MCF 10A (cell line): ENCODE results near the gene ROBO2. TPM values are rescaled to one million over a fixed set of nuclear protein-coding genes. Genes with fewer than 3 reads are reported as not detected.
A peak's percentile ranks its signal among the peaks of the same experiment; 100 is the strongest.

Source experiments
- BruUV-seq: library from RNA; stranded (reverse); fragments of 400-500 nt; replicated peaks from 2 replicates; lab custom pipeline; 2021; lab: Mats Ljungman, UMichigan
- CTCF ChIA-PET: fragments of 300-600 bp; sonication (Branson Sonifier 250); formaldehyde crosslinking; extraction: SDS; loops from one replicate; lab custom pipeline; 2021; ENCODE audit warnings: antibody characterized with exemption, inconsistent platforms; lab: Yijun Ruan, JAX
- POLR2A ChIA-PET: fragments of 300-600, 350-650 bp; sonication (Branson Sonifier 250); formaldehyde crosslinking; extraction: SDS; loops from one replicate; lab custom pipeline; 2020; ENCODE audit warnings: antibody characterized with exemption, inconsistent platforms; lab: Yijun Ruan, JAX
- DNase-seq: peaks from one replicate; pipeline ENCODE4 v3.0.0-alpha.2; 2018; ENCODE audit not compliant: unreplicated experiment
- H3K27ac Mint-ChIP-seq: one replicate; pipeline ENCODE4 v1.8.0; 2022; ENCODE audit warnings: mild to moderate bottlenecking, low read depth, mixed read lengths; ENCODE audit not compliant: unreplicated experiment
- H3K27me3 Mint-ChIP-seq: one replicate; pipeline ENCODE4 v1.8.0; 2022; ENCODE audit warnings: mixed read lengths; ENCODE audit not compliant: insufficient read depth, unreplicated experiment
- H3K36me3 Mint-ChIP-seq: one replicate; pipeline ENCODE4 v1.8.0; 2022; ENCODE audit warnings: mild to moderate bottlenecking, moderate library complexity, mixed read lengths; ENCODE audit not compliant: insufficient read depth, unreplicated experiment
- H3K4me1 Mint-ChIP-seq: one replicate; pipeline ENCODE4 v1.8.0; 2022; ENCODE audit warnings: mixed read lengths; ENCODE audit not compliant: insufficient read depth, unreplicated experiment
- H3K4me3 Mint-ChIP-seq: one replicate; pipeline ENCODE4 v1.8.0; 2022; ENCODE audit warnings: mild to moderate bottlenecking, moderate library complexity, mixed read lengths; ENCODE audit not compliant: unreplicated experiment
- H3K9me3 Mint-ChIP-seq: one replicate; pipeline ENCODE4 v1.8.0; 2022; ENCODE audit warnings: mixed read lengths; ENCODE audit not compliant: unreplicated experiment
- intact Hi-C: fragments of 100-400 bp; cut with micrococcal nuclease; formaldehyde crosslinking; loops from 2 replicates; pipeline ENCODE4 v1.14.1; 2022
- total RNA-seq: library from RNA; stranded (reverse); gene quantifications from 2 replicates; pipeline ENCODE4 v1.2.3, GENCODE V29; 2022
- TF ChIP-seq, protein P1 (sequence below): fragments of 200-600 bp; IDR thresholded peaks from one replicate; pipeline ENCODE4 v1.8.0; 2022; ENCODE audit warnings: antibody characterized with exemption, mild to moderate bottlenecking; ENCODE audit not compliant: unreplicated experiment

The ROBO2 gene
- total RNA-seq, 1 experiment from 2014 or later = not detected

- no peak for DNase-seq
- CTCF ChIA-PET = interaction anchor here (0.6 to 1.2 kb wide), 4 partner anchors 63 to 1247 kb away, joined by 3 to 5 read pairs (median 4); no protein-coding TSS in a partner anchor
- peak overlapping the region; percentile 11 for H3K27ac Mint-ChIP-seq
- peak overlapping the region; percentile 50 for H3K4me3 Mint-ChIP-seq
- peaks cover 16% of the 10 kb centered on the region for H3K9me3 Mint-ChIP-seq
- BruUV-seq = no TSS peak
- TF ChIP-seq, protein P1, sequence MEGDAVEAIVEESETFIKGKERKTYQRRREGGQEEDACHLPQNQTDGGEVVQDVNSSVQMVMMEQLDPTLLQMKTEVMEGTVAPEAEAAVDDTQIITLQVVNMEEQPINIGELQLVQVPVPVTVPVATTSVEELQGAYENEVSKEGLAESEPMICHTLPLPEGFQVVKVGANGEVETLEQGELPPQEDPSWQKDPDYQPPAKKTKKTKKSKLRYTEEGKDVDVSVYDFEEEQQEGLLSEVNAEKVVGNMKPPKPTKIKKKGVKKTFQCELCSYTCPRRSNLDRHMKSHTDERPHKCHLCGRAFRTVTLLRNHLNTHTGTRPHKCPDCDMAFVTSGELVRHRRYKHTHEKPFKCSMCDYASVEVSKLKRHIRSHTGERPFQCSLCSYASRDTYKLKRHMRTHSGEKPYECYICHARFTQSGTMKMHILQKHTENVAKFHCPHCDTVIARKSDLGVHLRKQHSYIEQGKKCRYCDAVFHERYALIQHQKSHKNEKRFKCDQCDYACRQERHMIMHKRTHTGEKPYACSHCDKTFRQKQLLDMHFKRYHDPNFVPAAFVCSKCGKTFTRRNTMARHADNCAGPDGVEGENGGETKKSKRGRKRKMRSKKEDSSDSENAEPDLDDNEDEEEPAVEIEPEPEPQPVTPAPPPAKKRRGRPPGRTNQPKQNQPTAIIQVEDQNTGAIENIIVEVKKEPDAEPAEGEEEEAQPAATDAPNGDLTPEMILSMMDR = no peak
- H3K4me1 Mint-ChIP-seq = peaks cover 29% of the 10 kb centered on the region
- no peaks in the 10 kb centered on the region for H3K36me3 Mint-ChIP-seq
- POLR2A ChIA-PET = interaction anchor here (0.6 to 1.1 kb wide), 2 partner anchors 19 to 68 kb away, joined by 3 read pairs; no protein-coding TSS in a partner anchor
- intact Hi-C loops = no loop called here
- no peaks in the 10 kb centered on the region for H3K27me3 Mint-ChIP-seq
Measured at GRCh38 chr3:77411334-77411733, 371.4 kb downstream of the ROBO2 start.

- Mint-ChIP-seq H3K27ac (peak overlapping the region; percentile 11), H3K4me1 (peaks cover 29% of the 10 kb centered on the region), H3K4me3 (peak overlapping the region; percentile 50), H3K27me3 (no peaks in the 10 kb centered on the region), H3K36me3 (no peaks in the 10 kb centered on the region), H3K9me3 (peaks cover 16% of the 10 kb centered on the region)
- POLR2A ChIA-PET = interaction anchor here (0.5 to 0.9 kb wide), 2 partner anchors 20 to 52 kb away, joined by 3 to 6 read pairs; no protein-coding TSS in a partner anchor
- TF ChIP-seq, protein P1 = no peak
- CTCF ChIA-PET = interaction anchor here (1.1 to 1.2 kb wide), 2 partner anchors 18 to 93 kb away, joined by 3 to 5 read pairs; no protein-coding TSS in a partner anchor
- no TSS peak for BruUV-seq
- DNase-seq = peak; percentile 23
- intact Hi-C loops = no loop called here
Measured at GRCh38 chr3:77412021-77412438, 372.1 kb downstream of the ROBO2 start.

DNA sequence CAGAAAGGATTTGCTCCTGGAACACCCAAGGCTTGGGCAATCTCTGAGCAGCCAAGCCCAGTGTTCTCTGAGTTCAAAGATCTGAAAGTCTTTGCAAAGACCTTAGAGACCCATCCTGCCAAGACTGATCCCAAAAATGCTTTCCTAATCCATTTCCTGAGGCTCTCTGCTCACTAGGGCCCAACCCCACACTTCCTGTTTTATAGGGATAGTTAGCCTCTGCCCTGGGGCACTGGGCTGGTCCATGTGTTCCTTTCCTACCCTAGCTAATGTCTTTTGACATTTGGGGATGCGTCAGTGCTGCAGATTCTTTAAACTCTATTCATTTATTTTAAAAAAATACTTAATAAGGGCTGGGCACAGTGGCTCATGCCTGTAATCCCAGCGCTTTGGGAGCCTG lies 372.7 kb downstream of the ROBO2 start:
- H3K9me3 Mint-ChIP-seq = peaks cover 16% of the 10 kb centered on the region
- CTCF ChIA-PET = interaction anchor here (1.1 to 1.2 kb wide), 2 partner anchors 17 to 93 kb away, joined by 3 to 5 read pairs; no protein-coding TSS in a partner anchor
- H3K36me3 Mint-ChIP-seq = no peaks in the 10 kb centered on the region
- peaks cover 29% of the 10 kb centered on the region for H3K4me1 Mint-ChIP-seq
- peak overlapping the region; percentile 50 for H3K4me3 Mint-ChIP-seq
- no peaks in the 10 kb centered on the region for H3K27me3 Mint-ChIP-seq
- H3K27ac Mint-ChIP-seq = peak overlapping the region; percentile 11
- DNase-seq = peak; percentile 45
- POLR2A ChIA-PET = interaction anchor here (0.9 kb wide), 1 partner anchor 19 kb away, joined by 3 read pairs; no protein-coding TSS in a partner anchor
- intact Hi-C loops = no loop called here
- TF ChIP-seq, protein P1 = no peak
- no TSS peak for BruUV-seq

GRCh38 chr3:77414881-77415280 lies 375.0 kb downstream of the ROBO2 start:
- no peaks in the 10 kb centered on the region for H3K27me3 Mint-ChIP-seq
- TF ChIP-seq, protein P1 = no peak
- H3K9me3 Mint-ChIP-seq = peaks cover 16% of the 10 kb centered on the region
- intact Hi-C loops = no loop called here
- BruUV-seq = no TSS peak
- H3K4me1 Mint-ChIP-seq = peaks cover 29% of the 10 kb centered on the region
- no peak for DNase-seq
- POLR2A ChIA-PET = no interaction called here
- no peak overlapping the region for H3K27ac Mint-ChIP-seq
- H3K4me3 Mint-ChIP-seq = no peak overlapping the region
- H3K36me3 Mint-ChIP-seq = no peaks in the 10 kb centered on the region
- CTCF ChIA-PET = no interaction called here
